Mammary epithelial cell (primary cell): ENCODE data around the gene TALDO1.

Experiments used
- EZH2 ChIP-seq: IDR thresholded peaks from 2 replicates; pipeline ENCODE4 v1.6.1; 2012; ENCODE audit warnings: low read length, inconsistent platforms, borderline replicate concordance
- TF ChIP-seq, protein P1 (sequence below), 2 donors: IDR thresholded peaks in 1 of 2; conservative IDR thresholded peaks in 1 of 2; 2 replicates each; pipeline ENCODE4 v1.5.1; 2011 to 2012; ENCODE audit warnings: inconsistent platforms in 2 of 2, low read length in 2 of 2, mild to moderate bottlenecking in 2 of 2, control low read depth in 1 of 2, low read depth in 1 of 2; ENCODE audit not compliant: insufficient read depth in 1 of 2; ENCODE audit errors: extremely low read depth in 1 of 2

DNA sequence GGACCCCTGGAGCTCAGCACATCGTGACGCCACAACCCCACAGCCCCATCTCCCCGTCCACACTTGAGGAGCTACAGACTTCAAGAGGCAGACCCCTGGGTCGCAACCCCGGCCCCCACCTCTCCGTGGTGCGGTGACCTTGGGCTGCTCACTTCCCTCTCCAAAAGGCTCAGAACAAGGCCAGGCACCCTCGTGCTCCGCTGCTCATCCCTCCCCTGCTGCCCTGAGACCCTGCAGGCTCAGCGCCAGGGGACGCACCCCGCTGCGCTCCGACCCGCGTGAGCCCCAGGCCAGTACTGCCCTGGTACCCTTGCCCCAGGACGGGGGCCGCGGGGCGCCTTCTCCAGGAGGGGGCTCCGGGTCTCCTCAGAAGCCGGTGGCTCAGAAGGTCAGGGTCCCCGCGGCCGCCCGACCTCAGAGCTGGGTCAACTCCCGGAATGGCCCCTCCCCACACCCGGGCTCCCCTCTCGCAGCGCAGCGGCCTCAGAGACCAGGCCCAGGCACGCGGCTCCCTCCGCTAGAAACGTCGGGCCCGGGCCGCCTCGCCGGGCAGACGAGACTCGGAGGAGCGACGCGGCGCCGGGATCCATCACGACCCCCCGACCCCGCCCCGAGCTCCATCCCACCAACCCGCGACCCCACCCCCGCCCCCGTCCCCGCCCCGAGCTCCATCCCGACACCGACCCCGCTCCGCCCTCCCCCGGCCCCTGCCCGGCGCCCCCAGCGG lies 29.5 kb downstream of the TALDO1 start:
- TF ChIP-seq, protein P1, sequence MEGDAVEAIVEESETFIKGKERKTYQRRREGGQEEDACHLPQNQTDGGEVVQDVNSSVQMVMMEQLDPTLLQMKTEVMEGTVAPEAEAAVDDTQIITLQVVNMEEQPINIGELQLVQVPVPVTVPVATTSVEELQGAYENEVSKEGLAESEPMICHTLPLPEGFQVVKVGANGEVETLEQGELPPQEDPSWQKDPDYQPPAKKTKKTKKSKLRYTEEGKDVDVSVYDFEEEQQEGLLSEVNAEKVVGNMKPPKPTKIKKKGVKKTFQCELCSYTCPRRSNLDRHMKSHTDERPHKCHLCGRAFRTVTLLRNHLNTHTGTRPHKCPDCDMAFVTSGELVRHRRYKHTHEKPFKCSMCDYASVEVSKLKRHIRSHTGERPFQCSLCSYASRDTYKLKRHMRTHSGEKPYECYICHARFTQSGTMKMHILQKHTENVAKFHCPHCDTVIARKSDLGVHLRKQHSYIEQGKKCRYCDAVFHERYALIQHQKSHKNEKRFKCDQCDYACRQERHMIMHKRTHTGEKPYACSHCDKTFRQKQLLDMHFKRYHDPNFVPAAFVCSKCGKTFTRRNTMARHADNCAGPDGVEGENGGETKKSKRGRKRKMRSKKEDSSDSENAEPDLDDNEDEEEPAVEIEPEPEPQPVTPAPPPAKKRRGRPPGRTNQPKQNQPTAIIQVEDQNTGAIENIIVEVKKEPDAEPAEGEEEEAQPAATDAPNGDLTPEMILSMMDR (conservative IDR thresholded peaks at IDR 0.05 in 1 of 2, IDR thresholded peaks at IDR 0.05 in 1 of 2; ENCODE audit: extremely low read depth in 1 of 2, insufficient read depth in 1 of 2, low read depth in 1 of 2, low read length in 2 of 2) = no peak
- no peak for TF ChIP-seq EZH2
